Measurements from ENCODE around the gene NT5DC1. TPM values are rescaled to one million over a fixed set of nuclear protein-coding genes. Genes with fewer than 3 reads are reported as not detected.

Gene NT5DC1
- polyA plus RNA-seq, 3 donors, result 18.2 to 39.0 (median 28.3) TPM

GRCh38 chr6:116062496-116062895 is 38.2 kb upstream of the NT5DC1 start:
- Mint-ChIP-seq H3K9me3 (peaks cover 0 to 3% (median 0%) of the 10 kb centered on the region in 7 donors), H3K4me3 (no peak overlapping the region)

GRCh38 chr6:116064666-116065065 is 36.0 kb upstream of the NT5DC1 start:
- Mint-ChIP-seq H3K36me3 (no peaks in the 10 kb centered on the region), H3K27me3 (ENCODE audit: low read depth in 3 of 3) (peaks cover 2 to 8% (median 6%) of the 10 kb centered on the region in 3 donors), H3K27ac (no peak overlapping the region), H3K9me3 (peaks cover 0 to 3% (median 0%) of the 10 kb centered on the region in 7 donors), H3K4me1 (peaks cover 3% of the 10 kb centered on the region), H3K4me3 (no peak overlapping the region)
- Histone ChIP-seq H3K27ac (ENCODE audit: low read depth in 1 of 2, low read length in 2 of 2) (no peak overlapping the region), H3K79me2 (ENCODE audit: insufficient read depth, low read length) (no peaks in the 10 kb centered on the region), H3K4me3 (replicated peaks in 1 of 3; ENCODE audit: low read depth in 2 of 3, low read length in 3 of 3) (no peak overlapping the region), H3K4me1 (ENCODE audit: control insufficient read depth in 1 of 2, insufficient read depth in 2 of 2, low read length in 2 of 2) (no peaks in the 10 kb centered on the region), H3K36me3 (replicated peaks in 1 of 2; ENCODE audit: control insufficient read depth in 1 of 2, insufficient read depth in 2 of 2, low read length in 2 of 2) (no peaks in the 10 kb centered on the region), H3K27me3 (ENCODE audit: control insufficient read depth in 2 of 2, insufficient read depth in 2 of 2, low read length in 2 of 2) (peaks cover 0 to 2% of the 10 kb centered on the region in 2 donors), H3K9me3 (replicated peaks in 1 of 2; ENCODE audit: control insufficient read depth in 1 of 2, insufficient read depth in 1 of 2, low read length in 2 of 2) (no peaks in the 10 kb centered on the region), H3K4me2 (replicated peaks; ENCODE audit: extremely low read depth, low read length, poor library complexity, severe bottlenecking) (no peak overlapping the region), H2AFZ (ENCODE audit: insufficient read depth, low read depth, low read length, poor library complexity, severe bottlenecking) (no peak overlapping the region), H4K20me1 (ENCODE audit: insufficient read depth, low read length) (no peaks in the 10 kb centered on the region), H3K9ac (ENCODE audit: insufficient read depth, low read length, poor library complexity, severe bottlenecking) (no peak overlapping the region)
- no peak for DNase-seq
- intact Hi-C loops (cut with micrococcal nuclease), result no loop called here
- no peak for TF ChIP-seq CTCF (IDR thresholded peaks at IDR 0.05)

More at GRCh38 chr6:116062496-116062895, 38.2 kb upstream of the NT5DC1 start:
- Histone ChIP-seq H3K27ac (ENCODE audit: low read depth in 1 of 2, low read length in 2 of 2) (no peak overlapping the region), H3K36me3 (replicated peaks in 1 of 2; ENCODE audit: control insufficient read depth in 1 of 2, insufficient read depth in 2 of 2, low read length in 2 of 2) (no peaks in the 10 kb centered on the region), H3K4me1 (ENCODE audit: control insufficient read depth in 1 of 2, insufficient read depth in 2 of 2, low read length in 2 of 2) (no peaks in the 10 kb centered on the region), H3K9me3 (replicated peaks in 1 of 2; ENCODE audit: control insufficient read depth in 1 of 2, insufficient read depth in 1 of 2, low read length in 2 of 2) (no peaks in the 10 kb centered on the region), H3K27me3 (ENCODE audit: control insufficient read depth in 2 of 2, insufficient read depth in 2 of 2, low read length in 2 of 2) (no peaks in the 10 kb centered on the region), H3K9ac (ENCODE audit: insufficient read depth, low read length, poor library complexity, severe bottlenecking) (no peak overlapping the region), H4K20me1 (ENCODE audit: insufficient read depth, low read length) (no peaks in the 10 kb centered on the region), H3K4me3 (replicated peaks in 1 of 3; ENCODE audit: low read depth in 2 of 3, low read length in 3 of 3) (no peak overlapping the region), H2AFZ (ENCODE audit: insufficient read depth, low read depth, low read length, poor library complexity, severe bottlenecking) (no peak overlapping the region), H3K4me2 (replicated peaks; ENCODE audit: extremely low read depth, low read length, poor library complexity, severe bottlenecking) (no peak overlapping the region), H3K79me2 (ENCODE audit: insufficient read depth, low read length) (no peaks in the 10 kb centered on the region)
- intact Hi-C loops (cut with micrococcal nuclease), result no loop called here
- Mint-ChIP-seq H3K27me3 (ENCODE audit: low read depth in 3 of 3) (peaks cover 2 to 8% (median 4%) of the 10 kb centered on the region in 3 donors), H3K4me1 (peaks cover 3% of the 10 kb centered on the region), H3K27ac (no peak overlapping the region), H3K36me3 (no peaks in the 10 kb centered on the region)
- TF ChIP-seq CTCF (IDR thresholded peaks at IDR 0.05), result no peak
- DNase-seq, result no peak
- WGBS (ENCODE audit: insufficient coverage), result 60% methylated on average over 1 of the region's 4 CpGs
